Right lobe of liver (tissue), 6 donors: ENCODE measurements around the gene SH3PXD2A. TPM values are rescaled to one million over a fixed set of nuclear protein-coding genes. Genes with fewer than 3 reads are reported as not detected.
A peak's percentile ranks its signal among the peaks of the same experiment; 100 is the strongest.
"Not testable (repeated sequence)": the region's sequence is repeated elsewhere in the genome, so short reads cannot be mapped to it uniquely, and the experiment has no call there.

Source experiments
- ATAC-seq, 4 donors: fragments of 200-7000 bp; cut with Tn5 transposase; one replicate each; pipeline ENCODE4 v1.9.1; 2020; ENCODE audit warnings: mild to moderate bottlenecking in 4 of 4, moderate library complexity in 4 of 4
- DNase-seq, 3 donors: peaks; one replicate each; pipeline ENCODE4 v3.0.0-alpha.2; 2020
- H3K27ac ChIP-seq, 3 donors: fragments of 200-600 bp; one replicate each; pipeline ENCODE4 v1.8.0; 2022
- H3K27me3 ChIP-seq, 2 donors: fragments of 200-600 bp; one replicate each; pipeline ENCODE4 v1.8.0; 2022
- H3K36me3 ChIP-seq, 4 donors: fragments of 200-600 bp; sonication (generic) in 1 of 4; one replicate each; pipeline versions ENCODE4 v1.5.1 to v1.8.0; 2017 to 2022; ENCODE audit warnings: control low read depth in 1 of 4
- H3K4me1 ChIP-seq, 4 donors: fragments of 200-600 bp; sonication (generic) in 1 of 4; one replicate each; pipeline versions ENCODE4 v1.5.1 to v1.8.0; 2017 to 2022; ENCODE audit warnings: control low read depth in 1 of 4
- H3K4me3 ChIP-seq, 3 donors: fragments of 200-600 bp; one replicate each; pipeline ENCODE4 v1.8.0; 2022
- H3K9me3 ChIP-seq, 4 donors: fragments of 200-600 bp; sonication (generic) in 1 of 4; one replicate each; pipeline versions ENCODE4 v1.5.1 to v1.8.0; 2017 to 2022; ENCODE audit warnings: control low read depth in 1 of 4
- CTCF ChIP-seq, 4 donors: fragments of 200-600 bp in 3 of 4; fragments of 450-650 bp in 1 of 4; IDR thresholded peaks; one replicate each; pipeline versions ENCODE4 v1.5.1 to v1.8.0; 2016 to 2022; ENCODE audit warnings: antibody characterized with exemption in 4 of 4, mild to moderate bottlenecking in 2 of 4
- POLR2A ChIP-seq: fragments of 450-650 bp; IDR thresholded peaks from one replicate; pipeline ENCODE4 v1.6.1; 2017; ENCODE audit warnings: antibody characterized with exemption, mild to moderate bottlenecking
- WGBS: methylation state at CpG from one replicate; pipeline ENCODE4 v1.1.6; 2018; ENCODE audit warnings: low coverage, low lambda C conversion rate; ENCODE audit not compliant: insufficient coverage; ENCODE audit errors: missing lambda C conversion rate; 5-methylcytosine and 5-hydroxymethylcytosine counted together
- intact Hi-C, 2 donors: fragments of 100-400 bp; cut with DNase I; formaldehyde crosslinking; loops; one replicate each; pipeline versions ENCODE4 v1.11.2 to v1.14.1; 2022
- total RNA-seq, 6 experiments: library from RNA; depleted of rRNA in 2 of 6; stranded (reverse); fragments of >200 nt in 2 of 6; fragmentation: NEBNext Ultra II Directional in 3 of 6; extraction: Animal tissue kit (Norgen Biotek cat#: 25700) in 3 of 6; gene quantifications; one replicate each; pipeline versions ENCODE4 v1.1.0 to v1.2.4, GENCODE V29; 2016 to 2023
- donor health status: DM: no; HTN: yes; CAD: no.
- donor health status: DM: no; HTN: no; CAD: no.
- donor health status: DM: no; HTN: no; CAD: no.
- donor health status: DM: no; HTN: yes; CAD: no.
- donor health status: DM: no; HTN: yes; CAD: no.

Gene SH3PXD2A
- total RNA-seq, 6 experiments from 2014 or later, result 3.0 to 38.3 (median 10.0) TPM

GRCh38 chr10:103780242-103781149, 74.9 kb downstream of the SH3PXD2A start:
- ATAC-seq, result peak; percentile 13 to 66 (median 58)
- no peaks in the 10 kb centered on the region for H3K27me3 ChIP-seq
- peak in 1 of 3 donors; percentile 51 for DNase-seq
- no peak for TF ChIP-seq POLR2A
- no peak for TF ChIP-seq CTCF (IDR thresholded peaks at IDR 0.05)
- peaks cover 0 to 18% (median 0%) of the 10 kb centered on the region in 4 donors for H3K4me1 ChIP-seq
- 60% methylated on average over 7 of the region's 8 CpGs for WGBS
- no peaks in the 10 kb centered on the region for H3K9me3 ChIP-seq
- no peak overlapping the region for H3K27ac ChIP-seq
- H3K36me3 ChIP-seq, result no peaks in the 10 kb centered on the region
- intact Hi-C loops, result no loop called here
- H3K4me3 ChIP-seq, result no peak overlapping the region

- no peaks in the 10 kb centered on the region for H3K36me3 ChIP-seq
- DNase-seq, result peak in 1 of 3 donors; percentile 8
- H3K4me1 ChIP-seq, result peaks cover 0 to 18% (median 2%) of the 10 kb centered on the region in 4 donors
- H3K9me3 ChIP-seq, result no peaks in the 10 kb centered on the region
- intact Hi-C loops, result no loop called here
- 93% methylated on average over 7 of the region's 10 CpGs for WGBS
- TF ChIP-seq POLR2A (no peak), CTCF (IDR thresholded peaks at IDR 0.05) (no peak)
- H3K4me3 ChIP-seq, result no peak overlapping the region
- ATAC-seq, result no peak
- H3K27me3 ChIP-seq, result no peaks in the 10 kb centered on the region
- no peak overlapping the region for H3K27ac ChIP-seq
These were observed 76.8 kb downstream of the SH3PXD2A start for GRCh38 chr10:103778358-103779139.

- ATAC-seq (no peak), DNase-seq (peak in 1 of 3 donors; percentile 44)
- Histone ChIP-seq H3K27ac (no peak overlapping the region), H3K4me3 (no peak overlapping the region), H3K4me1 (peaks cover 0 to 18% (median 2%) of the 10 kb centered on the region in 4 donors), H3K36me3 (no peaks in the 10 kb centered on the region), H3K27me3 (no peaks in the 10 kb centered on the region), H3K9me3 (no peaks in the 10 kb centered on the region)
- no peak for TF ChIP-seq POLR2A
- TF ChIP-seq CTCF (IDR thresholded peaks at IDR 0.05), result no peak
- intact Hi-C loops, result no loop called here
- 73% methylated on average over 4 of the region's 12 CpGs for WGBS
These were observed 78.3 kb downstream of the SH3PXD2A start for GRCh38 chr10:103776878-103777591.

- no peak overlapping the region for H3K4me3 ChIP-seq
- H3K4me1 ChIP-seq, result peaks cover 0 to 15% (median 2%) of the 10 kb centered on the region in 4 donors
- no peaks in the 10 kb centered on the region for H3K36me3 ChIP-seq
- TF ChIP-seq POLR2A (no peak), CTCF (IDR thresholded peaks at IDR 0.05) (no peak)
- H3K27me3 ChIP-seq, result no peaks in the 10 kb centered on the region
- 83% methylated on average over 1 of the region's 5 CpGs for WGBS
- intact Hi-C loops, result no loop called here
- no peaks in the 10 kb centered on the region for H3K9me3 ChIP-seq
- ATAC-seq (no peak), DNase-seq (no peak)
- no peak overlapping the region for H3K27ac ChIP-seq
These were observed 79.6 kb downstream of the SH3PXD2A start for GRCh38 chr10:103775776-103776175.

GRCh38 chr10:103772846-103773245, 82.5 kb downstream of the SH3PXD2A start:
- WGBS, result 90% methylated on average over 9 of the region's 13 CpGs

More at GRCh38 chr10:103772846-103773245, 82.5 kb downstream of the SH3PXD2A start:
- H3K36me3 ChIP-seq, ATAC-seq, intact Hi-C loops, H3K4me1 ChIP-seq, H3K9me3 ChIP-seq, H3K27me3 ChIP-seq: not testable (repeated sequence)
- DNase-seq, result peak in 1 of 3 donors; percentile 27
- Histone ChIP-seq H3K4me3 (peak overlapping the region in 1 of 3 donors; percentile 30), H3K27ac (peak overlapping the region; percentile 5 to 33 (median 26))
